Measurements from ENCODE around the gene ERC1.

The ERC1 gene

GRCh38 chr12:1504304-1504894 lies 513.4 kb downstream of the ERC1 start:
- no peak for DNase-seq (ENCODE audit: low read depth)
- no peak overlapping the region for H3K4me3 ChIP-seq (ENCODE audit: low read depth, low read length)

- no peak overlapping the region for H3K4me3 ChIP-seq (ENCODE audit: low read depth, low read length)
- DNase-seq (ENCODE audit: low read depth), result no peak
These were observed 513.9 kb downstream of the ERC1 start for GRCh38 chr12:1504895-1505311.

GRCh38 chr12:1505576-1505975 lies 514.6 kb downstream of the ERC1 start:
- no peak overlapping the region for H3K4me3 ChIP-seq (ENCODE audit: low read depth, low read length)
- DNase-seq (ENCODE audit: low read depth), result no peak

- no peak for DNase-seq (ENCODE audit: low read depth)
- H3K4me3 ChIP-seq (ENCODE audit: low read depth, low read length), result no peak overlapping the region
These were observed 516.3 kb downstream of the ERC1 start for GRCh38 chr12:1507308-1507707.

GRCh38 chr12:1509413-1510052 lies 518.5 kb downstream of the ERC1 start:
- H3K4me3 ChIP-seq (ENCODE audit: low read depth, low read length), result no peak overlapping the region
- DNase-seq (ENCODE audit: low read depth), result no peak

GRCh38 chr12:1510056-1510812 lies 519.2 kb downstream of the ERC1 start:
- no peak for DNase-seq (ENCODE audit: low read depth)
- H3K4me3 ChIP-seq (ENCODE audit: low read depth, low read length), result no peak overlapping the region

GRCh38 chr12:1515010-1515409 lies 524.0 kb downstream of the ERC1 start:
- DNase-seq (ENCODE audit: low read depth), result no peak
- H3K4me3 ChIP-seq (ENCODE audit: low read depth, low read length), result no peak overlapping the region

- H3K4me3 ChIP-seq (ENCODE audit: low read depth, low read length), result no peak overlapping the region
- no peak for DNase-seq (ENCODE audit: low read depth)
These were observed 524.4 kb downstream of the ERC1 start for GRCh38 chr12:1515428-1515827.

- H3K4me3 ChIP-seq (ENCODE audit: low read depth, low read length), result no peak overlapping the region
- peak; percentile 82 for DNase-seq (ENCODE audit: low read depth)
These were observed 526.0 kb downstream of the ERC1 start for GRCh38 chr12:1517007-1517406.

- DNase-seq (ENCODE audit: low read depth), result no peak
- H3K4me3 ChIP-seq (ENCODE audit: low read depth, low read length), result no peak overlapping the region
These were observed 526.9 kb downstream of the ERC1 start for GRCh38 chr12:1517734-1518525.

GRCh38 chr12:1518591-1519516 lies 527.8 kb downstream of the ERC1 start:
- no peak overlapping the region for H3K4me3 ChIP-seq (ENCODE audit: low read depth, low read length)
- DNase-seq (ENCODE audit: low read depth), result peak; percentile 89

GRCh38 chr12:1519642-1520041 lies 528.6 kb downstream of the ERC1 start:
- DNase-seq (ENCODE audit: low read depth), result no peak
- H3K4me3 ChIP-seq (ENCODE audit: low read depth, low read length), result no peak overlapping the region

- no peak for DNase-seq (ENCODE audit: low read depth)
These were observed 532.0 kb downstream of the ERC1 start for GRCh38 chr12:1523046-1523445.

GRCh38 chr12:1523558-1524050 lies 532.6 kb downstream of the ERC1 start:
- DNase-seq (ENCODE audit: low read depth), result no peak
- H3K4me3 ChIP-seq (ENCODE audit: low read depth, low read length), result no peak overlapping the region

More at GRCh38 chr12:1523046-1523445, 532.0 kb downstream of the ERC1 start:
- H3K4me3 ChIP-seq (ENCODE audit: low read depth, low read length), result no peak overlapping the region

GRCh38 chr12:1525858-1526257 lies 534.8 kb downstream of the ERC1 start:
- no peak overlapping the region for H3K4me3 ChIP-seq (ENCODE audit: low read depth, low read length)
- DNase-seq (ENCODE audit: low read depth), result no peak

GRCh38 chr12:1527789-1528188 lies 536.8 kb downstream of the ERC1 start:
- DNase-seq (ENCODE audit: low read depth), result peak; percentile 76
- no peak overlapping the region for H3K4me3 ChIP-seq (ENCODE audit: low read depth, low read length)

- H3K4me3 ChIP-seq (ENCODE audit: low read depth, low read length), result no peak overlapping the region
These were observed 537.8 kb downstream of the ERC1 start for GRCh38 chr12:1528791-1529190.

GRCh38 chr12:1529228-1529861 lies 538.3 kb downstream of the ERC1 start:
- peak overlapping the region; percentile 72 for H3K4me3 ChIP-seq (ENCODE audit: low read depth, low read length)
- no peak for DNase-seq (ENCODE audit: low read depth)

More at GRCh38 chr12:1528791-1529190, 537.8 kb downstream of the ERC1 start:
- DNase-seq (ENCODE audit: low read depth), result no peak

All from skeletal muscle cell (primary cell).